Measurements from ENCODE around the gene KLHL36. TPM values are rescaled to one million over a fixed set of nuclear protein-coding genes. Genes with fewer than 3 reads are reported as not detected.
"Not testable (repeated sequence)": the region's sequence is repeated elsewhere in the genome, so short reads cannot be mapped to it uniquely, and the experiment has no call there.

Gene KLHL36
- total and polyA plus RNA-seq, 9 donors = 9.8 to 18.8 (median 13.2) TPM

- H3K27ac ChIP-seq (ENCODE audit: low read length) = no peak overlapping the region
- H3K36me3 ChIP-seq (ENCODE audit: control insufficient read depth, insufficient read depth, low read length) = no peaks in the 10 kb centered on the region
- no peak for DNase-seq
- no peaks in the 10 kb centered on the region for H3K9me3 ChIP-seq (replicated peaks; ENCODE audit: control insufficient read depth, low read depth, low read length)
- no peaks in the 10 kb centered on the region for H3K4me1 ChIP-seq (ENCODE audit: control insufficient read depth, insufficient read depth, low read length)
- no peak overlapping the region for H3K4me3 ChIP-seq (ENCODE audit: low read length)
- peaks cover 12% of the 10 kb centered on the region for H3K27me3 ChIP-seq (ENCODE audit: control insufficient read depth, insufficient read depth, low read length)
- WGBS (ENCODE audit: insufficient coverage) = 93% methylated on average over 9 of the region's 9 CpGs
These were observed 30.2 kb downstream of the KLHL36 start for GRCh38 chr16:84678541-84678940.

- WGBS (ENCODE audit: insufficient coverage) = 69% methylated on average over 3 of the region's 10 CpGs
- H3K9me3 ChIP-seq (replicated peaks; ENCODE audit: control insufficient read depth, low read depth, low read length) = no peaks in the 10 kb centered on the region
These were observed 32.0 kb downstream of the KLHL36 start for GRCh38 chr16:84680165-84680842.

DNA sequence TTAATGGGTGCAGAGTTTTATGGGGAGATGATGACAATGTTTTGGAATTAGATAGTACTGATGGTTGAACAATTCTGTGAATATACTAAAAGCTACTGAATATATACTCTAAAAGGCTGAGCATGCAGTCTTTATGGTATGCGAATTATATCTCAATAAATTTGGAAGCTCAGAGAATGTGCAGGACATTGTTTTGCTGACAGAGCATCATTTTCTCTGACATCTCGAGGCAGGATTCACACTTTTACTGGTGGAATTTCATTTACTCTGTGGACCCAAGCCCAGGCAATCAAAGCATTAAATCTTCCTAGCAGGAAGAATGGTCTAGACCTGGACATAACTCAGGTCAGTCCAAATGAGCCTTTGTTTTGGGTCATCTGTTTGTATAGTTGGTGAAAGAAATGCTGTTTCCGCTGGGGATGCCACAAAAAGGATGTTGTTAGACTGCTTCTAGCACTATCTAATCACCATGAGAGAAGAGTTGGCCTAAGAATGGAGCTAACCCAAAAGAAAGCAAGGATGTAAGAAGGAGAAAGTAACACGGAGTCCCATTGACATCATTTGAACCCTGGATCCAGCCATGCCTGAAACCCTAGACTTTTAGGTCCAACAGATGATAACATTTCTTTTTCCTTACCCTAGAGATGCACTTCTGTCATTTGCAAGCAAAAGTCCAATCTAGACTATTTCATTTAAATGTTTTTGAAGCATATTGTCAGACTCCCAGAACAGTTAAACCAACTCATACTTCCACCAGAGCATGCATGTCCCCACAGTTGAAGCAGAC lies 32.7 kb downstream of the KLHL36 start:
- WGBS (ENCODE audit: insufficient coverage) = 100% methylated on average over 1 of the region's 4 CpGs
- Histone ChIP-seq H3K27ac (ENCODE audit: low read length) (no peak overlapping the region), H3K4me3 (ENCODE audit: low read length) (no peak overlapping the region), H3K4me1 (ENCODE audit: control insufficient read depth, insufficient read depth, low read length) (no peaks in the 10 kb centered on the region), H3K27me3 (ENCODE audit: control insufficient read depth, insufficient read depth, low read length) (peaks cover 17% of the 10 kb centered on the region), H3K36me3 (ENCODE audit: control insufficient read depth, insufficient read depth, low read length) (no peaks in the 10 kb centered on the region), H3K9me3 (replicated peaks; ENCODE audit: control insufficient read depth, low read depth, low read length) (no peaks in the 10 kb centered on the region)
- no peak for DNase-seq

More at GRCh38 chr16:84680165-84680842, 32.0 kb downstream of the KLHL36 start:
- H3K4me3 ChIP-seq (ENCODE audit: low read length) = no peak overlapping the region
- no peak for DNase-seq
- no peak overlapping the region for H3K27ac ChIP-seq (ENCODE audit: low read length)
- H3K27me3 ChIP-seq (ENCODE audit: control insufficient read depth, insufficient read depth, low read length) = peaks cover 17% of the 10 kb centered on the region
- no peaks in the 10 kb centered on the region for H3K36me3 ChIP-seq (ENCODE audit: control insufficient read depth, insufficient read depth, low read length)
- H3K4me1 ChIP-seq (ENCODE audit: control insufficient read depth, insufficient read depth, low read length) = no peaks in the 10 kb centered on the region

DNA sequence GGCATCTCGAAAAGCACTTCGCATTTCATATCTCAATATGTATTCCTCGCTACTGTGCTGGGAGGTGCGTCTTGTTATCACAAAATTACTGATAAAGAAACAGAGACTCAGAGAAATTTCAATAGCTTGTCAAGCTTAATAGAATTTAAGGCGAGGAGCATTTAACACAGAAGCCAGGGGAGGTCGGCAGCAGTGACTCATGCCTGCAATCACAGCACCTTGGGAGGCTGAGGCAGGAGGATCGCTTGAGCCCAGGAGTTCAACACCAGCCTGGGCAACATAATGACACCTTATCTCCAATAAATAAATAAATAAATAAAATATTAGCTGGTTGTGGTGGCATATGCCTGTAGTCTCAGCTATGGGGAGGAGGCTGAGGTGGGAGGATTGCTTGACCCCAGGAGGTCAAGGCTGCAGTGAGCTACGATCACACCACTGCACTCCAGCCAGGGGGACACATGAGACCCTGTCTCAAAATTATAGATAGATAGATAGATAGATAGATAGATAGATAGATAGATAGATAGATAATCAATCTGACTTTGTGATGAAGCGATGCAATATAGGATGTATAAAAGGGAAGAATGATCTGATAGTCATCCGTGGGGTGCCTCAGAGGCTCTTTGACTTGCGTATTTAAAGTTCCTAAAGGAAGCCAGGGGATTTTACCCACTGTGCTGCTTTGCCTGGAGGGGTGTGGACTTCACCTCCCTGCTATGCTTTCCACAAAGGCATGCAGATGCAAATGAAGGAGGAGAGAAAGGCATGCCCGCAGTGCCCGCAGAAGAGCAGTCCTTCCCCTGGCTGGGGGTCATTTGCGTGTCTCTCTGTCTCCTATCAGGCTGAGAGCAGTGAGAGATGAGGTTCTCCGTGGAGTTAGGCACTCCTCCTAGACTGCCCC lies 35.6 kb downstream of the KLHL36 start:
- DNase-seq = no peak
- H3K36me3 ChIP-seq (ENCODE audit: control insufficient read depth, insufficient read depth, low read length) = no peaks in the 10 kb centered on the region
- no peak overlapping the region for H3K27ac ChIP-seq (ENCODE audit: low read length)
- no peak overlapping the region for H3K4me3 ChIP-seq (ENCODE audit: low read length)
- H3K4me1 ChIP-seq (ENCODE audit: control insufficient read depth, insufficient read depth, low read length) = no peaks in the 10 kb centered on the region
- WGBS (ENCODE audit: insufficient coverage) = 73% methylated on average over 3 of the region's 15 CpGs
- H3K9me3 ChIP-seq (replicated peaks; ENCODE audit: control insufficient read depth, low read depth, low read length) = no peaks in the 10 kb centered on the region
- H3K27me3 ChIP-seq (ENCODE audit: control insufficient read depth, insufficient read depth, low read length) = peaks cover 17% of the 10 kb centered on the region

GRCh38 chr16:84684592-84684965 lies 36.3 kb downstream of the KLHL36 start:
- Histone ChIP-seq H3K9me3 (replicated peaks; ENCODE audit: control insufficient read depth, low read depth, low read length) (no peaks in the 10 kb centered on the region), H3K27me3 (ENCODE audit: control insufficient read depth, insufficient read depth, low read length) (peaks cover 17% of the 10 kb centered on the region), H3K4me3 (ENCODE audit: low read length) (no peak overlapping the region), H3K27ac (ENCODE audit: low read length) (no peak overlapping the region), H3K36me3 (ENCODE audit: control insufficient read depth, insufficient read depth, low read length) (no peaks in the 10 kb centered on the region), H3K4me1 (ENCODE audit: control insufficient read depth, insufficient read depth, low read length) (no peaks in the 10 kb centered on the region)
- WGBS (ENCODE audit: insufficient coverage) = 100% methylated on average over 1 of the region's 4 CpGs
- DNase-seq = no peak

GRCh38 chr16:84685210-84685609 lies 36.9 kb downstream of the KLHL36 start:
- Histone ChIP-seq H3K36me3 (ENCODE audit: control insufficient read depth, insufficient read depth, low read length) (no peaks in the 10 kb centered on the region), H3K27me3 (ENCODE audit: control insufficient read depth, insufficient read depth, low read length) (peaks cover 13% of the 10 kb centered on the region), H3K27ac (ENCODE audit: low read length) (no peak overlapping the region), H3K9me3 (replicated peaks; ENCODE audit: control insufficient read depth, low read depth, low read length) (no peaks in the 10 kb centered on the region), H3K4me1 (ENCODE audit: control insufficient read depth, insufficient read depth, low read length) (no peaks in the 10 kb centered on the region), H3K4me3 (ENCODE audit: low read length) (no peak overlapping the region)
- no peak for DNase-seq
- 68% methylated on average over 8 of the region's 8 CpGs for WGBS (ENCODE audit: insufficient coverage)

- 82% methylated on average over 6 of the region's 6 CpGs for WGBS (ENCODE audit: insufficient coverage)
- DNase-seq = no peak
- Histone ChIP-seq H3K27me3 (ENCODE audit: control insufficient read depth, insufficient read depth, low read length) (peaks cover 12% of the 10 kb centered on the region), H3K36me3 (ENCODE audit: control insufficient read depth, insufficient read depth, low read length) (no peaks in the 10 kb centered on the region), H3K9me3 (replicated peaks; ENCODE audit: control insufficient read depth, low read depth, low read length) (no peaks in the 10 kb centered on the region), H3K4me1 (ENCODE audit: control insufficient read depth, insufficient read depth, low read length) (no peaks in the 10 kb centered on the region), H3K4me3 (ENCODE audit: low read length) (no peak overlapping the region), H3K27ac (ENCODE audit: low read length) (no peak overlapping the region)
These were observed 38.5 kb downstream of the KLHL36 start for GRCh38 chr16:84686707-84687298.

DNA sequence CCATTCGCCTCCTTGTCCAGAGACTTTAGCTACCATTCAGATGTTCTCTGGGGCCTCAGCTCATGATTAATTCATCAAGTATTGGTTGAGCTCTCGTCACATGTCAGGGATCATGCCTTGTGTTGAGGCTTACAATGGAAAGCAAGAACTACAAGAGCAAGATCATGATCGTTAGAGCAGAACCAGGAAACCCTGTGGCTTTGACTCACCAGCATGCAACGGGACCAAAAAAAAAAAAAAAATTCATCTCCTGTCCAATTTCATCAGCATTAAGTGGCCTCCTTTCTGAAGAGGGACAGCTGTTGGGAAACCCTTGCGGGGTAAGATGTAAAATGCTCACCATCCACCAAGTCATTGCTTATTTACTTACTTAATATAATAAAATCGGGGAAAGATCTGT lies 39.4 kb downstream of the KLHL36 start:
- H3K36me3 ChIP-seq (ENCODE audit: control insufficient read depth, insufficient read depth, low read length) = no peaks in the 10 kb centered on the region
- 86% methylated on average over 2 of the region's 6 CpGs for WGBS (ENCODE audit: insufficient coverage)
- H3K4me3 ChIP-seq (ENCODE audit: low read length) = no peak overlapping the region
- H3K4me1 ChIP-seq (ENCODE audit: control insufficient read depth, insufficient read depth, low read length) = no peaks in the 10 kb centered on the region
- DNase-seq = no peak
- H3K27me3 ChIP-seq (ENCODE audit: control insufficient read depth, insufficient read depth, low read length) = peaks cover 7% of the 10 kb centered on the region
- H3K9me3 ChIP-seq (replicated peaks; ENCODE audit: control insufficient read depth, low read depth, low read length) = no peaks in the 10 kb centered on the region
- H3K27ac ChIP-seq (ENCODE audit: low read length) = no peak overlapping the region

- H3K36me3 ChIP-seq (ENCODE audit: control insufficient read depth, insufficient read depth, low read length); H3K27ac ChIP-seq (ENCODE audit: low read length); H3K4me1 ChIP-seq (ENCODE audit: control insufficient read depth, insufficient read depth, low read length); DNase-seq; H3K4me3 ChIP-seq (ENCODE audit: low read length); H3K9me3 ChIP-seq (replicated peaks; ENCODE audit: control insufficient read depth, low read depth, low read length); H3K27me3 ChIP-seq (ENCODE audit: control insufficient read depth, insufficient read depth, low read length): not testable (repeated sequence)
- 100% methylated on average over 1 of the region's 4 CpGs for WGBS (ENCODE audit: insufficient coverage)
These were observed 39.9 kb downstream of the KLHL36 start for GRCh38 chr16:84688163-84688562.
